CD4-positive, alpha-beta T cell treated with Interleukin-4 for 1 hour (primary cell): ENCODE results near the gene TBCEL.
A peak's percentile ranks its signal among the peaks of the same experiment; 100 is the strongest.
"Not testable (repeated sequence)": the region's sequence is repeated elsewhere in the genome, so short reads cannot be mapped to it uniquely, and the experiment has no call there.

Source experiments
- DNase-seq, 2 donors: peaks; one replicate each; pipeline ENCODE4 v3.0.0-alpha.2; 2020 to 2022

Gene TBCEL

GRCh38 chr11:121029813-121030445 lies 6.0 kb downstream of the TBCEL start:
- no peak for DNase-seq

- no peak for DNase-seq
Observed at GRCh38 chr11:121031167-121031566, 7.3 kb downstream of the TBCEL start.

GRCh38 chr11:121031648-121032047 lies 7.7 kb downstream of the TBCEL start:
- DNase-seq = not testable (repeated sequence)

GRCh38 chr11:121032546-121032945 lies 8.6 kb downstream of the TBCEL start:
- DNase-seq = no peak

GRCh38 chr11:121033635-121034034 lies 9.7 kb downstream of the TBCEL start:
- no peak for DNase-seq

GRCh38 chr11:121035169-121035755 lies 11.4 kb downstream of the TBCEL start:
- DNase-seq = no peak

GRCh38 chr11:121035780-121036179 lies 11.9 kb downstream of the TBCEL start:
- no peak for DNase-seq

- DNase-seq = no peak
Observed at GRCh38 chr11:121037016-121037415, 13.1 kb downstream of the TBCEL start.

- no peak for DNase-seq
Observed at GRCh38 chr11:121038648-121039409, 14.9 kb downstream of the TBCEL start.

GRCh38 chr11:121039971-121040613 lies 16.2 kb downstream of the TBCEL start:
- no peak for DNase-seq

GRCh38 chr11:121040614-121041002 lies 16.7 kb downstream of the TBCEL start:
- no peak for DNase-seq

- no peak for DNase-seq
Observed at GRCh38 chr11:121041072-121041471, 17.2 kb downstream of the TBCEL start.

- no peak for DNase-seq
Observed at GRCh38 chr11:121042296-121042695, 18.4 kb downstream of the TBCEL start.

GRCh38 chr11:121047926-121048325 lies 24.0 kb downstream of the TBCEL start:
- DNase-seq = no peak

GRCh38 chr11:121048464-121049233 lies 24.7 kb downstream of the TBCEL start:
- no peak for DNase-seq

GRCh38 chr11:121053244-121053643 lies 29.3 kb downstream of the TBCEL start:
- DNase-seq = no peak

GRCh38 chr11:121054266-121054665 lies 30.4 kb downstream of the TBCEL start:
- no peak for DNase-seq

GRCh38 chr11:121055076-121055475 lies 31.2 kb downstream of the TBCEL start:
- no peak for DNase-seq

- DNase-seq = no peak
Observed at GRCh38 chr11:121057922-121058321, 34.0 kb downstream of the TBCEL start.

- DNase-seq = no peak
Observed at GRCh38 chr11:121058941-121059340, 35.0 kb downstream of the TBCEL start.

- peak in 1 of 2 donors; percentile 6 for DNase-seq
Observed at GRCh38 chr11:121059605-121060004, 35.7 kb downstream of the TBCEL start.

- no peak for DNase-seq
Observed at GRCh38 chr11:121063728-121064127, 39.8 kb downstream of the TBCEL start.

- DNase-seq = no peak
Observed at GRCh38 chr11:121066623-121067022, 42.7 kb downstream of the TBCEL start.
